ENCODE results near the gene CCNY. TPM values are rescaled to one million over a fixed set of nuclear protein-coding genes. Genes with fewer than 3 reads are reported as not detected.

CCNY gene
- polyA plus RNA-seq, 12 donors, result 55.9 to 421 (median 99.4) TPM

DNA sequence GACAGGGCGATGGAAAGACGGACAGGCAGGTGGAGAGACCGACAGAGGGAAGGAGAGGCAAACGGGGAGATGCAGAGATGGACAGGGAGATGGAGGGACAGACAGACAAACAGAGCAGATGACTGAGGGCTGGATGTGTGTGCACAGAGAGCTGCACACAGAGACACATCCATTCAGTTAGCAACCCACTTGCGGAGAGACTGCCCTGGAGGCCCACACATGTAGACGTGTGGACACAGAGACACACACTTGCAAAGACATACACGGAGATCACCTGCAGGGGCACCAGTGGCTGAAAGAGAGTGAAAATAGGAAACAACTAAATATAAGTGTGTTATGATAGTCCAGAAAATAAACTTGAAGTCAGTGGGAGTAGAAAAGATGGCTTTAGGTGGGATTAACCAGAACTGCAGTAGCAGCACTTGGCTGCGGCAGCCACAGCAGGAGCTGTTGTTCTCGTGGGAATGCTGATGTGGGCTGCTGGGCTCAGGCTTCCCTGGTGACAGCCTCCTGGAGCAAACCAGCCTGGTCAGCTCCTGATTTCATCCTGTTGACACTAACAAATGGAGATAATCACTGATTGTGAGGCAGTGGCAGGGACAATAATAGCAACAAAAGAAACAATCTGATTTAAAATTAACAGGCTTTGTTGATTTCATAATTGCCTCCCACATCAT lies 134.1 kb downstream of the CCNY start:
- no peak for DNase-seq

DNA sequence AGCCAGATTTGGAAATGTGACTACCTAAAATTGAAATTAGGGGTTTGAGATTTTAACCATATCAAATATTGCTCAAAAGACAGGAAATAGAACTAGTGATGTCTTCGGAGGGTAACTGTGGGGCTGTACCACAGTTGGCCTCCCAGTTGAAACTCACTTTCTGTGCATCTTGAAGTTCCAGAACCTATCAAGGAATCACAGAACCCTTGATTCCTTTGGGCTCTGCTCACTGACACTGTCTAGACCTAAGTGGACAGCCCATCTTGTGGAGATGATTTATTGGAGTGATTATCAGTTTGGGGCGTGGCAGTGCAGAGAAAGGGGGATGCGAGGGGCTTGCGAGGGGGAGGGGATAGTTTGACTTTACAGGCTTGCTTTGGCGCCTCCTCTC lies 134.6 kb downstream of the CCNY start:
- DNase-seq, result no peak

DNA sequence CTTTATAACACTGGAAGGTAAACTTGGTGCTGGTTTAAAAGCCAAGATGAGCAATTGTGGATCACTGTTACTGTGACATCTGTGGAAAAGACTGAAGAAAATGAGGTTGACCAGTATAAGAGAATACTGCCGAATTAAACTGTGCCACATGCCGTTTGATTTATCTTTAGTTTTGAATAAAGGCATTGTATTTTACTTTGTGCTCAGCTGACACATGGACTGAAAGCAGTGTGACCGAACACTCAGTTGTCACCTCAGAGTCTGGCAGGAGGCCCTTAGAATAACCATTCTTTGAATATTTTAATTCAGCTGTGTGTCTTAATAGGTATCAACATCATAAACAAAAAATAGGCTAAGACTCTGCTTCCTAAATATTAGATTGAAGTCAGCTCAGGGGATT lies 135.1 kb downstream of the CCNY start:
- no peak for DNase-seq

DNA sequence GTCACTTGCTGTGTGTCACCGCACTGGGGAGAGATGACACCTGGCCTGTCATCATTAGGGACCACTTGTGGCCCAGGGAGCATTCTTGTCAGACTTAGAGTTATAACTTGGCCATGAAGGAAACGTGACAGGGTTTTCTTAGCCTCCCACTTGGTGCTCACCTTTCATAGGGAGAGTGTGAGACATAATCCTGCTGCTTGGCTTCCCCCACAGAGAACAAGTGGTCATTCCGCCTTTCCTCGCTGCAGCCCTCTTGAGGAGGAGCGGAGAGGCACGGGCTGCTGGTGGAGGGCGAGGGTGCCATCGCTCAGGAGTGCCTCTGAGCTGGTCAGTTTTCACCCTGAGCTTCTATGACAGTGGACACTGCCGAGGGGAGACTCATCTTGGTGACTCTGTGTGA lies 143.8 kb downstream of the CCNY start:
- no peak for DNase-seq

DNA sequence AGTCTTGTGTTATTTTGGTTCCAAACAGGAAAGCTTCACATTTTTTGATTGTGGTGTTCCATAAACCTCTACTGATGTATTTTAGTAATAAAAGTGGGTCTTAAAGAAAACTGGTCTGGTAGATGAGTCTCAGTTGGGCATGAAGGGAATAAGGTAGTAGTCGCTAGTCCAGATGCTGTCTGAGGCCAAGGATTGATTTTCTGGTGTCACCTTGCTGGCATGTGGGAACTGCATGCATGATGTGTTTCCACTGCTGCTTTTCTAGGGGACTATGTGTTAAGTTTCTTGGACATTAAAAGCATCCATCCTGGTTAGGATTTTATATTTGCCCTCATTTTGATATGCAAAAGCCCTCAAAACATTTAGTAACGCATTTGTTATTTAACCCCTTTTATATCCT lies 145.1 kb downstream of the CCNY start:
- no peak for DNase-seq

DNA sequence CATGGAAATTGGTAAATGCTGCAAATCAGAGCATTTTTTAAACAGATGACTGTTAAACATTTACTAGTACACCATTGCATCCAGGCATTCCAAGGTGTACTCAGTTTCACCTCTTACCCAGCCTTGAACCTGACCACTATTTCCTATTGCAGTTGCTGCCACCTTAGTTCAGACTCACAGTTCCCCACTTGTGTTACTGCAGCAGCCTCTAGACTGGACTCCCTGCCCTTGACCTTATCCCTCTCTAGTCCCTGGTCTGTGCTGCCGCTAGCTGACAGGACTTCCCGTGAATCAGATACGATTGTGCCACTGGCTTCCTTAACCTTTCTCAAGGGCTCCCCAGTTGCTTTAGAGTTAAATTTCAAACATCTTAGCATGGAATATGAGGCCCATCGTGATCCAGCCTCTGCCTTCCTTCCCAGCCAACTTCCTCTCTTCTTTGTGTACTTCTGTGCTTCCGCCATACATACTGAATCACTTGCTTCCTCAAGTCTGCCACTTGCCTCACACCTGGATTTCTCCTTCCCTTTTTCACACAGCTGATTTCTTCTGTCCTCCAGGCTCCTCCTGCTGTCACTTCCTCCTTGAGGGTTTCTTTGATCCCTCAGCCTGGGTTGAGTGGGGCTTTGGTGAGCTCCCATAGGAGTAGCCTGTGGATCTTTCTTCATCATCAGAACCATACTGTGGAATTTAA lies 150.1 kb downstream of the CCNY start:
- no peak for DNase-seq

DNA sequence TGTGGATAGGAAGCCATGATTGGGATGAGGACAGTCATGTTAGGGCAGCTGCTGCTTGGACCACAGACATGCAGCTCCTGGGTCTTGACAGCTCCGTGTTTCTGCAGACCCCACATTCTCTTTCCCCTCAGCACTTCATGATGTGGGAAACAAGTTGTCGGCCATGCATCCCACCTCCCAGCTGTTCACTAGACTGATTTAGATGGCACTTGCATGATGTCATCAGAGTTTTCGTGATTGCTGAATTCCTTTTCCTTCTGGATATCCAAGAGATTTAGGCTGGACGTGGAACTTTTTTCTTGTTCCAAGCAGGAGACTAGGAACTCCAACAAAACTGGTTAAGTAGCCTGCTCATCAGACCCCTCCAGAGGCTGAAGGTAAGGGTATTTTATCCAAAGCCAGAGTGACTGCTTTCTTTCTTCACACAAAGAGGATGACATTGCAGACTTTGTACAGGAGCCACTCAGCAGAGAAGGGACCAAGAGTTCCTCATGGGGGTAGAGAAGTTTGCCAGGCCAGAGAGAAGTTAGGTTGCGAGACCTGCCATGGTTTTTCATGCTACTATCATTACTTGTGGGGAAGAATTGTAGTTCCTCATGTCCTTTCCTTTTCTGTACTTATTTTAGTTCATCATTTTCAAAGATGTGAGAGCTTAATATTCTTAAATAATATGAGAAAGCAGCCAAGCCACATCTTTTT lies 151.2 kb downstream of the CCNY start:
- DNase-seq, result no peak

DNA sequence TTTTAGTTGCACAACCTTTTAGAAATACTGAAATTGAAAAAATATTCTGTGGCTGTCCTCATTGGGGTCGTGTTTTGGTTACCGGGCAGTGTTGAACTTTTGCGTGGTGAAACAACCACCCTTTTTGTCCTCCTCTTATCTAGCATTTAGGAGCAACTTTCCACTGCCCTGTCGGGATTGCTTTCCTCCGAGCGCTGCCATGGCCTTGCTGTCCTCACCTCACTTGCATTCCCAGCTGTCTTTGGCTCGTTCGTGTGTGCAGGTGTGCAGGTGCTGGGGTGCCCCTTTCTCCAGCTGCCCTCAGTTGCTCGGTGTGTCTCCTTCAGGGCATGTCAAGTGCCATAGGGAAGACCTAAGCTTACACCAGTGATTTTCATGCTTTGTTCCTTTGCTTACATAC lies 151.9 kb downstream of the CCNY start:
- no peak for DNase-seq

DNA sequence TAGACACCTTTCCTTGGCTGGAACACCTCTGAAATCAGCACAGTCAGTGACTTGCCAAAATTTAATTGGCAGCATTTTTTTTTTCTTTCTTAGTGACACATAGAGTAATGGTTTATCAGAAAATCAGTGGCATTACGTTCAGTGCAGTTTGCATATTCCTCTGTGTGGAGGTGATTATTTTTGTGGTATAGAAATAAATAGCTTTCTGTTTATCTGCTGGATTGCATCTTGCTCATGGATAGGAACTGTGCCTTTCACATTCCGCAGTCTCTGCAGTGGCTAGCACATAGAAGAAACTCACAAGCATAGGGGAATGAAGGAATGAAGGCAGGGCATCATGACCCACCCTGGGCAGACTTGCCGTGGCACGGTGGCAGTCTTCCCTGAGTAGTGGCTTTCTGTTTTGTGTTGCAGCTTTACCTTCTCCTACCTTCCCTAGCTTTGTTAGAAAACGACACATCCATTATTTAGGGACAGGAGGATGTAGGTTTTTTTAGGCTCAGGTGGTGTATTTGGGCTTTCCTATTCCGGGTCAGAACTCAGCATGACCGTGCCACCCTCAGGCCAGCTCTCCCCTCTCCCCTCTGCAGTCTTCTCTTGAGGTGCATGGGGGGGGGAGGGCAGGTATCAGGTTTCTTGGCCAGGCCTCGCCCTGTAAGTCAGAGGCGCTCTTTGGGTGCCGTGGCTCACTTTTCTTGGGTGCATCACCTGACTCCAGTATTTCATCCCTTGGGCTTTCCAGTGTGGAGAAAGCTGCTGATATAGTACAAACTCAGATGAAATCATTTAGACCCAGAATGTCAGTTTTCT lies 156.3 kb downstream of the CCNY start:
- no peak for DNase-seq

DNA sequence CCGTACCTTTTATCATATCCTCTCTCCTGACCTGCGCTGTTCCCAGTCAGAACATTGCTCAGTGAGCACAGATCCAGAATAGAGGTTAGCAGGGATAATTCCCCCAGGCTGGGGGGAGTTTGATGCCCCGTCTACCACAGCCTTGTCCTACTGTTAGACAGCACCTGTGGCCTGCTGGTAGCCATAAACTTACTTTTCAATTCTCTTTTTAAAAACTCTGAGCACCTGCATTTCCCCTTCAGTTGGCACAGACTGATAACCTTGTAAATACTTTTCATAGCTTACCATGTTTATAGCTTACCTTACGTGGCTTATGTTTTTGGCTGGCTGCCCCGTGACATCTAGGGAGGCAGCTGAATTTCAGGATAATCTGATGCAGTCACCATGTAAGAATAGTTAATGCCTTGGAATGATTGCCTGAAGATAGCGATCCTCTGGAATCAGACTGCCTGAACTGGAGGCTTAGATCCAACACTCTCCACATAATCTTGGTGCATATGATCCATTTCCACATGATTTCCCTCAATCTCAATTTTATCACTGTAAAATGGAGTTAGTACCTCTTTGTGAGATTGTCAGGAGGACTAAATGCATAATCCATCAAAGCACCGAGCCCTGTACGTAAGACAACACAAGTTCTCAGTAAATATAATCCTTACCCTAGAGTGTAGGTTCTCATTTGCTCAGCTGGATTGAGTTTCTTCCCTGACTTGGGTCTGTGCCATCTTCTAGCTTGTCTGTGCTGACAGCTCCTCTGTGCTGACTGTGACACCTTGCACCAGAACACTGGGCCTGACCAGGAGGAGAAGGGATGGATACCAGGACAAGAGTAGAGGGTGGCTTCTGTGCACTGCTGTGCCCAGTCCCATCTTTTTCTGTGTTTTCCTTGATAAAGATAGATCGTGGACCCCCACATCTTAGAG lies 157.1 kb downstream of the CCNY start:
- DNase-seq, result no peak

DNA sequence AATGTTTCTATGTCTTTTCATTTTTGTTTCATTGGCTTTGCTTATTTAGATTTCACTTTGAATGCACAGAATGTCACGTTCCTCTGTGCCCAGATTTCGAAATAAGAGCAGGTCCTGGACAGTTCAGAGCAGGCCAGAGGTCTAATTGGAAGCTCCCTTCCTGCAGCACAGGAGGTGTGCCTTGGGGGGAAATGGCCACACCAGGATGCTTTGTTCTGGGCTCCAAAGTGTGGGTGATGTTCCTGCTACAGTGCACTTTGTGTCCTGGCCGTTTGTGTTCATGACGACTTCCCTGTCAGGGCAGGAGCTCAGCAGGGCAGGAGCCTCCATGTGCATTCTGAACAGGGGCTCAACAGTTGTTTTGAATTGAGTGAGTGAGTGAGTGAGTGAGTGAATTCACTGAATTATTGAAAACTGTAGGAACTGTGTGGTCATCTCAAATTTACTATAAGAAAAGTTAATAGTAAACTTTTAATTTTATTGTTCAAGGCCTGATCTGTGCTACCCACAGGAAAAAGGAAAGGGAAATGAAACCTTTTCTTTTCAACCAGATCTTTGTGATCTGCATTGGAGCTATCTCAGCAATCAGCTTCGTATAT lies 159.3 kb downstream of the CCNY start:
- DNase-seq, result no peak

DNA sequence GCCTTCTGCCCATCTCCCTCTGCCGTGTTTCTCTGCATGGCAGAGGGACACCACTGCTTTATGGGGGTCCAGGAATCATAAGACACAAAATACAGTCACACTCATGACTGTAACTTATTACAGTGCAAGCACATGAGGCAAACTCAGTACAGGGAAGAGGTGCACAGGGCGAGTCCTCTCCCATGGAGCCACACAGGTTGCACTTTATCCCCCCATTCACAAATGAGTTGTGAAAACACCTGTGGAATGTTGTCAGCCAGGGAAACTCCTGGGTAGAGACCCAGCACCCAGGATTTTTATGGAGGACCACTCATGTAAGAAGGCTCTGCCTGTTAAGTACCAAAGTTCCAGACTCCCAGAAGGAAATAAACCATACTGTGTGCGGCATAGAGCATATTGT lies 161.6 kb downstream of the CCNY start:
- DNase-seq, result no peak

DNA sequence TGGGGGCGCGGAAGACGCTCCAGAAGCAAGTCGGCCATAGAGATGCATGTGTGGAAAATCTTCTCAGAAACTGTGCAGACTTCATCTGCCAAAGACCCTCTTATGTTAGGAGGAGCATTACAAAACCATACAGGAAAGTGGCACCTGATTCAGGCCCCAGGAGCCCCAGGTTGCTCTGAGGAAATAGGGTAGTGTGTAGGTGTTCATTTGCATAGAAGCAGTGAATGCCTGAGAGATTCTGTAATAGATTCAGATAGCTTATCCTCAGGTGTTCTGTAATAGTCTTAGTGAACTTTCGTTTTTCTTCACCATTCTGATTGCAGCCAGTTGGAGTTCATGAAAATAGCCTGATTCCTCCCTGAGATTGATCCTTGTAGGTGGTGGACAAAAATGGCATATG lies 162.4 kb downstream of the CCNY start:
- DNase-seq, result no peak

DNA sequence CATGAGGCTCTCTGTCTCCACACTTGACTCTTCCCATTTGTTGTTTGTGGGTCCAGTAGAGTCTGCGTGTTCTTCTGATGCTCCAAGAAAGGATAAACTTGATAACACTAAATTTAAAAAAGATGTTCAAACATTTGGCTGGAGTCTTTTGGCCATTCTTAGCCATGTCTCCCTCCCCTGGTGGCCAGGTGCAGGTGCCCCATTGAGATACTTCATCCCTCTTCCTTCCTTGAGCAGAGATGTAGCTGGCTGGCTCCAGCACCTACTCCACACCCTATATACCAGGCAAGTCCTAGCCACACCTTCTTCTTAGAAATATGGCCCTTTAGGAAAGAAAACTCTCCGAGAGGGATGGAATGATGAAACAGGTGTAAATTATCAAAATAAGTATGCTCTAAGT lies 165.6 kb downstream of the CCNY start:
- DNase-seq, result no peak

DNA sequence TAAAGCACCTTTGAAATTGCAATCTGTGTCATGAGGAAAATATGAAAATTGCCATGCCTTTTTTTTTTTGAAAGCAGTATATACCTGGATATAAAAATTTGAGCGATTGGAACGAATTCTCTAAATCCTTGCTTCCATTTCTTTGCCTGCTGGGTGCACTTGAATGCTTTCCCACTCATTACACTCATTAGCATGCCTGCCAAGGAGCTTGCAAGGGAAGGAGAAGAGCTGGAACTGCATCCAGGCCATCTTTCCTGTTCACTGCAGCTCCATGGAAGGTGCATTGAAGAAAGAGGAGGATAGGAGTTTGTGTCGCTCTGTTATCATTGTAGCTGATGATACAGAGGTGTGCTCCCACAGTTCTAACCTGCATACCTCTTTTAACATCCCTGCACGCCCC lies 166.4 kb downstream of the CCNY start:
- DNase-seq, result no peak

DNA sequence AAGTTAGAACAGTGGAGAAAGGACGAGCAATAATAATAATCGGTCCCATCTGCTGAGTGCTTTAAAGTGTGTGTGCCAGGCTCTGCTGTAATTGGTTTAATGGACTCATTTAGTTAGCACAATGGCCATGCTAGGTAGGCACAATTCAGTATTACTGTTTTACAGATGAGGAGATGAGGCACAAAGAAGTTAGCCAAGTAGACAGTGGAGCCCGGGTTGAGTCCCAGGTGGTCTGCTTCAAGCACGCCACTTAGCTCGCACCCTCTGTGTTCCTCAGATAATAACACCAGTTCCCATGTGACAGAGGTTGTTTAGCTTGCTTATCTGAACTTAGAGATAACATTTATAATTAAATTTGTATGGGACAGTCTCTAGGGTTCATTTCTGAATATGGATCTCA lies 167.3 kb downstream of the CCNY start:
- no peak for DNase-seq

DNA sequence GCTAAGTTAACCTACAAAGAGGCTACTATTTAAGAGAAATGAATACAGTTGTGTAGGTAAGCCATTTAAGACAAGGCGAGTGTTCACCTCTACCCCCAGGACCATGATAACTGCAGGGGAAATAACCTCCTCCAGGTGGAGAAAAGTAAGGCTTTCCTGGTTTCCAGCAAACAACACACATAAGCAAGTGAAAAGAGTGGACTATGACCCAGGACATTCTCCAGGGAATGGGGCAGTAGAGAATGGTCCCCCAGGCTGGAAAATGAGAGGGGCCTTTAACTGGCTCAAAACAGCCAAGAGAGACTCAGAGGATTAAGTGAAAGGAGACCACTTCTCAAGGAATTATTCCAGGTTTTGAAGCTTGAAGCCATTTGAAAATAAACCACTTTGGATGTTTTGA lies 167.8 kb downstream of the CCNY start:
- DNase-seq, result no peak

DNA sequence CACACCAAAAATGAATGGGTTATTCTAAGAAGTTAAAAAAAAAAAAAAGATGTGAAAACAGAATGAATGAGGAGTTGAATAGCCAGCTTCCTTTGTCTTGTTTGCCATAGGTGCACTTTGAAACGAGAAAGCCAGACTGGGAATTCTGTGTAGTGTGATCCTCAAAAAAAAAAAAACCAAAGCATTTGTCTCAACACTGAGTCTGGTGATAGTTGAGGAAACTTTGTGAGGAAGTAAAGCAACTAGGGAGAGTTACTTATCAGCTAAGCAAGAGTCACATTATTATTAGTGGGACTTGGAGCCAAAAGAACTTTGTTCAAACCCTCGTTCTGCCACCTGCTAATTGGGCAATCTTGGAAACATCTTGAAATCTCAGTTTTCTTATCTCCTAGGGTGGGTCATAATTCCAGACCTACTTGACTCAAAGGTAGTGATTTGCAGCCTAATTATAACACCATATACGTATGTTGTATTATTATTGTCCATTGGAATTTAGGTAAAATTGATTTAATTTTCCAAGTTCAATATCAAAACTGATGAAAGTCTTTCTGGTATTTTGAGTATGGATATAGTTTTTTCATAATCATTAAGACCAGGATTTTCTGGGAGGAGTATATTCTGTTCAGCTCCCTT lies 169.0 kb downstream of the CCNY start:
- no peak for DNase-seq

DNA sequence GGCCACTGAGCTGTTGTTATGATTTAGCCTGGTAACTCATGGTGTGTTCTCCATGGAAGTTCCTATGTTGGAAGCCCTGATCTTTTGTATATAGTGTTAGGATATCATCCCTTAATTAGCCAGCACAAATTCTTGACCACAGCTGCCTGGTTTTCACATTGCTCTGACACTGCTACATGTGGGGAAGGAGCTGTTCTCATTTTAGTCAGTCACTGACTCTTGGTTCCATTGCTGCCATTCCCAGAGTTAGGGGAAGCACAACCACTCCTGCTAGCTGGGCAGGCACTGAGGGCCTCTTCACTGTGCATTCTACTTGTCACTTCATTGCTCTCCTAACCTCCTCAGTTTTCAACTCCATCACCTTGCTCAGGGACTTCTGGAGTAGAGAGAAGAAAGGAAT lies 170.4 kb downstream of the CCNY start:
- no peak for DNase-seq

DNA sequence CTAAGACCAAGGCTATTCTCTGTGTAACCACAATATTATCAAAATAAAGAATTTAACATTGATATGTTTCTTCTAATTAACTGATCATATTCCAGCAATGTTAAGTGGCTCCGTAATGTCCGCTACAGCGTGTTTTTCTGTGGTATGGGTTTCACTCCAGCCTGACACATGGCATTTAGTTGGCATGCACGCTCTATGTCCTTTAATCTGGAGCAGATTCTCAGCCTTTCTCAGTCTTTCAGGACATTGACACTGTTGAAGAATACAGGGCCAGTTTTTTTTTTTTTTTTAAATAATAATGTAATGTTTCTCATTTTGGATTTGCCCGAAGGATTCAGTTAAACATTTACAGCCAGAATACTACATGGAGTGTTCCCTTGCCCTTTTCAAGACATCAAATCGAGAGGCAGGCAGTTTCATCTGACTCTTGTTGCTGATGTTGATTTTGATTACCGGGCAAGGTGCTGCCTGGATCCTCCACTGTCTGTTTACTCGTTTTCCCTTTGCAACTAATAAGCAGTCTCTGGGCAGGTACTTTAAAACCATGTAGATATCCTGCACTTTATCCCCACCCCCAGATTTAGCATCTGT lies 171.3 kb downstream of the CCNY start:
- DNase-seq, result no peak

Data from muscle of arm (tissue), 12 donors.